ENCODE results near the gene CTDP1.
A peak's percentile ranks its signal among the peaks of the same experiment; 100 is the strongest.

CTDP1 gene

DNA sequence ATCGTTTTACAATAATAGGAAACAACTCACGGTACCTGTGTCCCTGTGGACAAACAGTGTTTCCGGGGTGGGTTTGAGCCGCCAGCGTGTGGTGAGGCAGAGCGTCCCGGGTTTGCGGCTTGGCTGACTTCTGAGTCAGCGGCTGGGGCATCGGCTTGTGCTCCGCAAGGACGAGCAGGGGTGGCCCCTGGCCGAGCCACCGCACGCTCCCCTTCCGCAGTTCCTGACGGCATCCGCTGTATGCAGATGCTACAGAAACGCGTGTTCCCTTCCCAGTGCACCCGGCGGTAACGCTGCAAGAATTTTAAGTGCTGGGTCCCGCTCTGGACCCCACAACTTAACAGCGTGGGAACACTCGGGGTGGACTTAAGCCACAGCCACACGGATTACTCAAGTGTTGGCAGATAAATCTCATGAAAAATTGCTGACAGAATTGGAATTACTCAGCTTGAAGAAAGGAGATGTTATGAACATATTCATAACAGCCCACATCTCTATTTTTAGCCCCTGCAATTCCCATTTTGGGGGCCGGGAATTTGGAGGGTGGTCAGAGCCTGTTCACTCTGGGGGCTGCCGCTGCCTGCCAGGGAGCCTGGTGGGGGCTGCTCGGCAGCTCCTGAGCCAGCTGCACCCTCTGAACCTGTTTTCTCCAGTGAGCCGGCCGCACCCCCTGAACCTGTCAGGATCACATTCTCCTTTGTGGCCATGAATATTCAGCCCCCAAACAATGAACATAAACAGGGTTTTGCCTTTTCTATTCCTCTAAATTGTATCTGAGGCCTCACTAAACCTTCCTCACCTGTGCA lies 105.6 kb downstream of the CTDP1 start:
- H3K36me3 Mint-ChIP-seq: no peaks in the 10 kb centered on the region
- DNase-seq (ENCODE audit: low spot score in 2 of 2): no peak
- H3K4me1 Mint-ChIP-seq: no peaks in the 10 kb centered on the region
- no peak overlapping the region for H3K4me3 Mint-ChIP-seq
- peak; percentile 17 for ATAC-seq
- no peaks in the 10 kb centered on the region for H3K9me3 Mint-ChIP-seq
- no peak overlapping the region for H3K27ac Mint-ChIP-seq

DNA sequence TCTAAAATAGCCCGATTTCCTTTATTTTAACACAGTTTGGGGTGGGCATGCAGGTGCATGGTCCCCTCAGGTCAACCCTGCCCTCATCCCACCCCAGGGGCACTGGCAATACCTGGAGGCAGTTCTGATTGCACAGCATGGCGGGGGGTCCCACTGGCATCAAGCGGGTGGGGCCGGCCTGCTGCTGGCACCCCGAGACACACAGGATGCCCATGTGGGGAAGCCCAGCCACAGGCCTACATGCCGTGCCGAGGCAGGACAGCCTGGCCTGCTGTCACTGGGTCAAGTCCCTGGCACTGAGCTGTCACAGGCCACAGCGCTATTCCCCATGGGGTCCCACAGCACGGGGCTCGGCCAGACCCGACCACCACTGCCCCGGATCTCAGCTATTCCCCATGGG lies 106.2 kb downstream of the CTDP1 start:
- H3K9me3 Mint-ChIP-seq: no peaks in the 10 kb centered on the region
- H3K27ac Mint-ChIP-seq: no peak overlapping the region
- no peak overlapping the region for H3K4me3 Mint-ChIP-seq
- H3K4me1 Mint-ChIP-seq: peaks cover under 1% of the 10 kb centered on the region
- H3K36me3 Mint-ChIP-seq: no peaks in the 10 kb centered on the region
- ATAC-seq (no peak), DNase-seq (ENCODE audit: low spot score in 2 of 2) (no peak)

DNA sequence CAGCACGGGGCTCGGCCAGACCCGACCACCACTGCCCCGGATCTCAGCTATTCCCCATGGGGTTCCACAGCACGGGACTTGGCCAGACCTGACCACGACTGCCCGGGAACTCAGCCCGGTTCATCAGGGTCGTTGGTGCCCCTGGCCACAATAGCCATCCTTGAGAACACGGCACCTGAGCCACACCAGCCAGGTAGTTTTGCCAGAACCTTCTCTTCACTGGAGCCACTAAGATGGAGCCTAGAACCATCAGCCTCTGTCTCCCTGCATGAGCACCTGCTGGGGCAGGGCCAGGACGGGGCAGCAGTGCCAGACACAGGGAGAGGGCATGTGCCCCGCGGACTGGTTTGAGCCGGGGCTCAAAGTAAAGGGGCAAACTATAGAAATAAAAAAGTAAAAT lies 106.7 kb downstream of the CTDP1 start:
- Mint-ChIP-seq H3K9me3 (no peaks in the 10 kb centered on the region), H3K4me3 (no peak overlapping the region), H3K4me1 (peaks cover 5% of the 10 kb centered on the region), H3K36me3 (no peaks in the 10 kb centered on the region), H3K27ac (no peak overlapping the region)
- ATAC-seq (no peak), DNase-seq (ENCODE audit: low spot score in 2 of 2) (no peak)

DNA sequence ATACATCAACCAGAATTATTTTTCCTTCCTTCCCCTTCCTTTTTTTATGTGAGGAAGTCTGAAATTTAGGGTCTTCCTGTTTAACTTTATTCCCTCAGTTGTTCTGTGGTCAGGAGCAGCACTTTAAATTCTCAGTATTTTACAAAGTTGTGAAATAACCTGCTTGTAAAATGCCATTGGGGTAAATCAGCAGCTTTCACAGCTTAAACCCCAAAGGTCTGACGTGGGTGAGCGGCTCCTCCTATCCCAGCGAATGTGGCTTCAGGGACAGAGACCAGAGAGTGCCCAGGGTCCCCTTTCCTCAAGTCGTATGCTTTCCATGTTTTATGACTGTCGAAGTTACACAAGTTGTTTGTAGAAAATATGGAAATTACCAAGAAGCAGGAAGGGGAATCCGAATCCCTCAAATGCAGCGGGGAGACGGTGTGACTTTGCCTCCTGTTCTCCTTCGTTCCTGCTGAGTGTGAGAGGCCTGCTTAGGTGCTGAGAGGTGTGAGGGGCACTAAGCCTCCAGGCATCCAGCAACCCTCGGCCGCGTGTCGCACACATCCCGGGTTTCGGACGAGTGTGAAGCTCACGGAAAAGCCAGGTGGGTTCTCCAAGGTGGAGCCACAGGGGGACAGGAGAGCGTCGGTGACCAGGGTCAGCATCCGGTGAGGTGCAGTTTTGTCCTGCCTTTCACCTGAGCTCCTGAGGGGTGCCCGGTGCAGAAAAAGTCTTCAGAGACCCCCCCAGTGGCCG lies 107.4 kb downstream of the CTDP1 start:
- ATAC-seq (no peak), DNase-seq (ENCODE audit: low spot score in 2 of 2) (no peak)
- Mint-ChIP-seq H3K36me3 (no peaks in the 10 kb centered on the region), H3K9me3 (no peaks in the 10 kb centered on the region), H3K27ac (no peak overlapping the region), H3K4me1 (peaks cover 12% of the 10 kb centered on the region), H3K4me3 (no peak overlapping the region)

DNA sequence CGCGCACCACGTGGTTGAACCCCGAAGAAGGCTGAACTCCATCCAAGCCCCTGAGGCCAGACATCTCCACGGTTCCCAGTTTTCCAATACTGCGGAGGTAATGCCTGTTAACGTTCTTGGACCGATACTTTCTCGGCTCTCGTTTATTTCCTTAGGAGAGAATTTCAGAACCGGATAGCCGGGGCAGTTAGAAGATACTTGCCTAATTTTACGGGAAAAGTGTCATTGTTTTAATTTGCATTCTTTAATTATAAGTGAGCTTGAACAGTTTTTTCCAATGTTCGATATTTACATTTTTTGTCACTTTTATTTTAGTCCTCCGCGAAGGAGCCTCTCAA lies 107.9 kb downstream of the CTDP1 start:
- Mint-ChIP-seq H3K4me1 (peaks cover 17% of the 10 kb centered on the region), H3K27ac (no peak overlapping the region), H3K4me3 (no peak overlapping the region), H3K36me3 (no peaks in the 10 kb centered on the region), H3K9me3 (no peaks in the 10 kb centered on the region)
- no peak for ATAC-seq
- DNase-seq (ENCODE audit: low spot score in 2 of 2): no peak

DNA sequence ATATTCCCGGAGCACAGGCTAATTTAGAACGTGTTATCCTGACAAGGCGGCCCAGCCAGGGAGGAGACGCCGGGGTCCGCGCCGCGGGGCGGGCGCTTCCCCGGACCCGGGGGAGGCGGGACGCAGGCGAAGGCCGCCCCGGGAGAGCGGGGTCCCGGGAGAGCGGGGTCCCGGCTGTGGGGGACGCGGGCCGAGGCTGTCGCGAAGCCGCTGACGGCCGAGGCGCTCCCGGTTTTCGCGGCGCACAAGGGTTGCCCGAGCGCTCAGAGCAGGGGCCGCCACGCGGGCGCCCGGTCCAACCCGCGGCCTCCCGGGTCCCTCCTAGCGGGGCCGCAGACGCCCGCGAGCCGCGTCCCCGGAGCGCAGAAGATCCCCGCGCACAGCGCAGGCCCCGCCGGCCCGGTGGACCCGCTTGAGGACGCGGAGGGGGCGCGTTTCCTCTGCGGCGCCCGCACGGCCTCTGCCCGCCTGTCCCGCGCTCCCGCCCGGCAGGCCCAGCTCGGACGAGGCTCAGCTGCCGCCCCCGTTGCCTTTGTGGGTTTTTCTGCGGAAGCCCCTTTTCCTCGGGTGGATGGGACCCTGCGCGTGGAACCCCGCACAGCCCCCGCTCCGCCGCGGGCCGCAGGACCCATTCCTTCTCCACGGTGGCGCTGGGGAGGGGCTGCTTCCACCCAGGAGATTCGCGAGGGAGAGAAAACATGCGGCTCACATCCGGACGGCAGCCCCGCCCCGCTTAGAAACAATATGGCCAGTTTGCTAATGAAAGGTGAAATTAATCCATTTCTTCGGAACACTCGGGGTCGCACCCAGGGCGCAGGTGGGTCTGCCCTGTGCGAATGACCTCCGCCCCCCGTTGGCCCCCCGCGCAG lies 108.5 kb downstream of the CTDP1 start:
- H3K27ac Mint-ChIP-seq: no peak overlapping the region
- peaks cover 18% of the 10 kb centered on the region for H3K4me1 Mint-ChIP-seq
- DNase-seq (ENCODE audit: low spot score in 2 of 2): no peak
- H3K36me3 Mint-ChIP-seq: no peaks in the 10 kb centered on the region
- H3K4me3 Mint-ChIP-seq: no peak overlapping the region
- no peaks in the 10 kb centered on the region for H3K9me3 Mint-ChIP-seq
- no peak for ATAC-seq

DNA sequence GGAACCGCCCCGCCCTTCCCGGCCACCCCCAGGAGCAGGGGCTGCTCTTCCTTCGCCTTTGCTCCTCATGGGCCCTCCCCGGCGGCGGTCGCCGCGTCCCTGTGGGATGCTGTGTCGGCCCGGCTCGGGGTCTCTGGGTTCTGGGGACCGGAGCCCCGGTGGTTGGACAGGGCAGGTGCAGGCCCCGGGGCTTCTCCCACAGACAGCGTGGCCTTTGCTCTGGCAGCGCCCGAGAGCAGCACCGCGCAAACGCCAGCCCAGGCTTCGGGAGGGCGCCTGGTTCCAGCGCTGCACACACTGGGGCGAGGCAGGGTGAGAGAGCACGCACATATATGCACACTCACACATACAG lies 109.1 kb downstream of the CTDP1 start:
- no peaks in the 10 kb centered on the region for H3K36me3 Mint-ChIP-seq
- H3K27ac Mint-ChIP-seq: no peak overlapping the region
- H3K4me1 Mint-ChIP-seq: peaks cover 18% of the 10 kb centered on the region
- no peak overlapping the region for H3K4me3 Mint-ChIP-seq
- ATAC-seq (no peak), DNase-seq (ENCODE audit: low spot score in 2 of 2) (no peak)
- H3K9me3 Mint-ChIP-seq: no peaks in the 10 kb centered on the region

DNA sequence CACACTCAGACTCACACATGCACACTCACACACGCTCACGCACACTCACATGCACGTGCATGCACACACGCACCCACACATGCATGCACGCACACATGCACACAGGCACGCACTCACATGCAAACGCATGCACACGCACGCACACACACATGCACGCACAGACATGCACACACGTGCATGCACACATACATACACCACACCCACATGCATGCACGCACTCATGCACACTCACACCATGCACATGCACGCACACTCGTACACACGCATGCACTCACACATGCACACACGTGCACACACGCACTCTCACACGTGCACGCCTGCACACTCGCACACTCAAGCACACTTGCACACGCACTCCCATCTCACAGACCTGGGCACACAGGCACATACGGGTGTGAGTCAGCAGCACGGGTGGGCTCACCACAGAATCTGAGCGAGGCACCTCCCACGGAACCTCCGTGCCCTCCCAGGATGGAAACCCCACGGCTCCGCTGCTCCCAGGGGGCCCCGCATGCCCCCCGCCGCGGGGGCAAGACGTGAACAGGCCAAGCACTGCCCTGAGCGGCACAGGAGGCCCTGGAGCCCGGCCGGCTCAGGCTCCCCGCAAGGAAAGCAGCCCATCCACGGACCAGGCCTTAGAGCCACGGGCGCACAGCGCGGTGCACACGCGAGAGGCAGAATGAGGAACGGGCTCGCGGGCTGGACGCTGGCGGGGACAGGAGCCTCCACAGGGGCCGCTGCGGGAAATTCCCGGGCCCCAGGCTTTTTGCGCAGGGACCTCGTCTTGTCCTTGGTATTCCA lies 109.7 kb downstream of the CTDP1 start:
- Mint-ChIP-seq H3K9me3 (no peaks in the 10 kb centered on the region), H3K4me3 (no peak overlapping the region), H3K36me3 (no peaks in the 10 kb centered on the region), H3K4me1 (peaks cover 18% of the 10 kb centered on the region), H3K27ac (no peak overlapping the region)
- DNase-seq (ENCODE audit: low spot score in 2 of 2): no peak
- ATAC-seq: no peak

DNA sequence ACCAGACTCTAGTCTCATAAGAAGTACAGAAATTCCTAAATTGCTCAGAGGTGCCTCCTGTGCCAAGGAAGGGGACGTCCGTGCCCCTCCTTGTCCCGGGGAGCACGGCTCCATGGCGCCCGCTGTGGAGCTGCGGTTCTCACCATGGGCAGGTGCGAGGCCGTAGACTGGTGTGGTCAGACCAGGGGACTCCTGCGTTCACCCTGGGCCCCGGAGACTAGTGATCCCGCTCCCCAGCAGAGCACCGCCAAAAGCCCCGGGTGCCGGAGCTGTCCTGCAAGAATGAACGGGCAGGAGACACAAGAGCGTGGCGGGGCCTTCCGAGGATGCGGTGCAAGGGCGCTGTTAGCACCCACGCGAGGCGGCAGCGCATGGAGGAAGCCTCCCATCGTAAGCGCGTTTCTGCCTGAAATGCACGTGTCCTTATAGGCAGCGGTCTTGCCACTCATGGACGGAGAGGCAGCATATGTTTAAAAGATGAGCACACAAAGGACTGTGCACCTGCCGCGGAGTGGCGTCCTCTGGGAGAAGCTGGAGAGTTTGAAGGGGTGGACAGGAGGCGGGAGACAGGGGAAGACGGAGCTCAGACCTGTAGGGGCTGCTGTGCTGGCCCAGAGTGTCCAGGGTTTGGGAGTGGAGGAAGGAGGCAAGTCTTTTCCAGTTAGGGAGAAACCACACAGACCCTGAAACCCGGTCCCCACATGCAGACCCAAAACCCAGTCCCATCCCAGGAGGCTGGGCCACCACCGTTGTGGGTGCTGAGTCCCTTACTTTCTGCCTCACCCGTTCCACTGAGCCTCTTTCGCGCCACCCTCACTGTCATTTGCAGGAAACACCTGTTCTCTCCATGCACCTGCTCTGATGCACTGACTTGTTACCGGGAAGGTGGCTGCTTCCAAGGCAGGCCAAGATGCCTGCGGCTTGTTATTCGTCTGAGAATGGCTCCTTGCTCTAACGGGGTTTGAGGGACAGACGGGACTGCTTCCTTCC lies 110.6 kb downstream of the CTDP1 start:
- no peak overlapping the region for H3K27ac Mint-ChIP-seq
- ATAC-seq (no peak), DNase-seq (ENCODE audit: low spot score in 2 of 2) (no peak)
- peaks cover 18% of the 10 kb centered on the region for H3K4me1 Mint-ChIP-seq
- no peaks in the 10 kb centered on the region for H3K36me3 Mint-ChIP-seq
- no peaks in the 10 kb centered on the region for H3K9me3 Mint-ChIP-seq
- no peak overlapping the region for H3K4me3 Mint-ChIP-seq

DNA sequence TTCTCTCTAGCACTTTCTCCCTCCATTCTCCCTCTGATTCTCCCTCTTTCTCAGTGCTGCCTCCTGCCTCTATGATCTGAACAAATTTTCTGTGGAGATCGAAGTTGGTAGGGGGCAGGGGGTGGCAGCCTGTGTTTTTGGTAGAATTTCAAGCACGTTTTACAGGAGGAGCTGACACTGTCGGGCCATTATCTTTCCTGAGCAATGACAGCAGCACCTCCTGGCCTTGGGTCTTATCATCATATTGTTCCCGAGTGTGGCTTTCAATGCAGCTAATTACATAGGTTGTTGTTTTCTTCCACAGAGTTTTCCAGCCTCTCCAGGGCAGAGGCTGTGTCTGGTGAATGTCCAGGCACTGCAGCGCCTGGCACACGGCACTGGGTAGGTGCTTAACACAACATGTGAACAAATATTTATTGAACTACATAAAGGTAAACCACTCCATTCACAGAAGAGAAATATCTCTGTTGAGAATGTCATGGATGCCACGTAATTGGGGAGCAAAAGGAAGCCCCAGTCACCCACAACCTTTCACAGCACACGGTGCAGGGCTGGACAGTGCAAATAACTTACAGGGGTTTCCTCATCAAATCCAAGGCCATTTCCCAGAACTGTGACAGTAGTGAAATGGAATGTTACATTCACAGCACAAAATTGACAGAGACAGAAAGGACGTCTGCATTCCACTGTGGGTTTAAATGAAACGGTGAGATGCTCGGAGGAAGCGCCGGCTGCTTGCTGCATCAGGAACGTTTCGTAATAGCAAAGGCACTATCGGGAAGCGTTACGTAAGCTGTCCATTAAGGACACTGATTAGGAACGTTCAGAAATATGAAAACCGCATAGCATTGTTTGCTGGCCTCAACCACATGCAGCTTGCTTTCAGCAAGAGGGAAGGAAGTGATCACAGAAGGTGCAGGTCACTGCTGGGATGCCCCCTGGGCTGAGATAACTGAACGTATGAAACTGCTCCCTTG lies 111.7 kb downstream of the CTDP1 start:
- no peak overlapping the region for H3K4me3 Mint-ChIP-seq
- H3K4me1 Mint-ChIP-seq: peaks cover 18% of the 10 kb centered on the region
- ATAC-seq (no peak), DNase-seq (ENCODE audit: low spot score in 2 of 2) (no peak)
- H3K36me3 Mint-ChIP-seq: no peaks in the 10 kb centered on the region
- H3K27ac Mint-ChIP-seq: no peak overlapping the region
- H3K9me3 Mint-ChIP-seq: no peaks in the 10 kb centered on the region

DNA sequence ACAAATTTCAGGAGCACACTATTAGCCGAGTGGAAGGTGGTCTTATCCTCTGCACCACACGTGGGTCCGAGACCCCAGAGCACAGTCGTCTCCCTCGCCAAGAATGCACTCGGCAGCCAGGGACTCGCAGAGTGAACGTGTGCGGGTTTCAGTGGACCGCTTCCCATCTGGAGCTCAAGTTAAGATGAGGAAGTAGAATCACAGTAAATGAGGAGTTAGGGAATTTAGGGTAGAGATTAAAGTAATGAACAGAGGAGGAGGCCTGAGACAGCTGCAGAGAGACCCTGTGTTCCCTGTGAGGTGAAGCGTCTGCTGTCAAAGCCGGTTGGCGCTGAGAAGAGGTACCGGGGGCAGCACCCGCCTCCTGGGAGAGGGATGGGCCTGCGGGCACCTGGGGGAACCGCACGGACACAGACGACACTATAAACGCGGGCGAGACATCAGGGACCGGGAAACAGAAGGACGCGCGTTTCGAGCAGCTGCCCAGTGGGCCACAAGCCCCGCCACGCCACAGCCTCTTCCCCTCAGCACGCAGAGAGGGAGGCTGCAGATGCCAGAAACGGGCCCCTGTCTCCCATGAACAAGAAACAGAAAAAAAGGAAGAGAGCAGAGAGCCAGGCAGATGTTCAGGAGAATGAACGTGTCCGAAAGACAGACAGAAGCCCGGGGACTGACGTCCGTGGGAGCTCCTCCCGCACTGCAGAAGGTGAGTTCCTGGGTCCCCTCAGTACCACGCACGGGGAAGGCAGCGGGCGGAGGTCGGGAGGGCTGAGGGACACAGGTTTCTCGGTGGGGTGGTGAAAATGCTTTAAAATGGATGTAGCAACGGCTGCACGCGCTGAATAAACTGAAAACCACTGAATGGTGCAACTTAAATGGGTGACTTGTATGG lies 112.7 kb downstream of the CTDP1 start:
- Mint-ChIP-seq H3K4me3 (no peak overlapping the region), H3K9me3 (no peaks in the 10 kb centered on the region), H3K36me3 (no peaks in the 10 kb centered on the region), H3K27ac (no peak overlapping the region), H3K4me1 (peaks cover 22% of the 10 kb centered on the region)
- ATAC-seq (no peak), DNase-seq (ENCODE audit: low spot score in 2 of 2) (no peak)

DNA sequence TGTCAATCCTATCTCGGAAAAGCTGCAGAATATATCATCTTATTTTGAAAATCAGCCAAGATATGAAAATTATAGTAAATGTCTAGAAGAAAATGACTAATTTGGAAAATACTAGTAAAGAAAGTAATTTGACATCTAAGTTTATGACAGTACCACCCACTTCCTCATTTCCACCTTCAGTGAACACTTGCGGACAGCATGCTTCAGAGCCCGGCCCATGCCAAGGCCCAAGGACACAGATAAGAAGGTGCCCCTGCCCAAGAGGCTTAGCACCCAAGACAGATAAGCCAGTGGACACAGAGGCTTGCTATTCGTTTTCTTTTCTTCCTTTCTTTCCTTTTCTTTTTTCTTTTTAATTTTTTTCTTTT lies 113.4 kb downstream of the CTDP1 start:
- Mint-ChIP-seq H3K9me3 (no peaks in the 10 kb centered on the region), H3K4me3 (no peak overlapping the region), H3K4me1 (peaks cover 25% of the 10 kb centered on the region), H3K27ac (no peak overlapping the region), H3K36me3 (no peaks in the 10 kb centered on the region)
- DNase-seq (ENCODE audit: low spot score in 2 of 2) (no peak), ATAC-seq (no peak)

Measured in stimulated activated effector memory CD8-positive, alpha-beta T cell treated with anti-CD3 and anti-CD28 coated beads, Interleukin-12 subunit alpha, Interleukin-12 subunit beta, amount 100 ng/mL, for 72 hours (primary cell).